ENCODE results near the gene MAP3K14. TPM values are rescaled to one million over a fixed set of nuclear protein-coding genes. Genes with fewer than 3 reads are reported as not detected.

Gene MAP3K14
- total and polyA plus RNA-seq, 11 donors, result 9.0 to 21.9 (median 11.4) TPM

DNA sequence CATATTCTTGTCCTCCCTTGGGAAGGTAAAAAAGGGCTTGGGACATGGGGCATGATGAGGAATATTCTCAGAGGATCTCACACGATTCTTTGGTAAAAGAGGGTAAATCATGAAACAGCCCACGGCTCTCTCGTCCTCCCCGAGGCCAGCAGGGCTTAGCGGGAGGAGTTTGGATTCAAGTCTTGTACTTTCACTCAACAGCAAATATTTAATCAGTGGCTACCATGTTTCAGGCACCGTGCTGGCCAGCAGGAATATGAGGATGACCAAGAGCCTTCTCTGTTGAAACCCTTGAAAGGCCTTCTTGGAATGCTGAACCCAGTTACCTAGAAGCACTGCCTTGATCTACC, 8.8 kb downstream of the MAP3K14 start:
- peaks cover 8 to 100% (median 71%) of the 10 kb centered on the region in 12 donors for H3K4me1 ChIP-seq
- H3K4me3 ChIP-seq, result no peak overlapping the region
- H3K27me3 ChIP-seq, result no peaks in the 10 kb centered on the region
- peaks cover 0 to 24% (median 0%) of the 10 kb centered on the region in 9 donors for H3K36me3 ChIP-seq
- TF ChIP-seq, protein P1, sequence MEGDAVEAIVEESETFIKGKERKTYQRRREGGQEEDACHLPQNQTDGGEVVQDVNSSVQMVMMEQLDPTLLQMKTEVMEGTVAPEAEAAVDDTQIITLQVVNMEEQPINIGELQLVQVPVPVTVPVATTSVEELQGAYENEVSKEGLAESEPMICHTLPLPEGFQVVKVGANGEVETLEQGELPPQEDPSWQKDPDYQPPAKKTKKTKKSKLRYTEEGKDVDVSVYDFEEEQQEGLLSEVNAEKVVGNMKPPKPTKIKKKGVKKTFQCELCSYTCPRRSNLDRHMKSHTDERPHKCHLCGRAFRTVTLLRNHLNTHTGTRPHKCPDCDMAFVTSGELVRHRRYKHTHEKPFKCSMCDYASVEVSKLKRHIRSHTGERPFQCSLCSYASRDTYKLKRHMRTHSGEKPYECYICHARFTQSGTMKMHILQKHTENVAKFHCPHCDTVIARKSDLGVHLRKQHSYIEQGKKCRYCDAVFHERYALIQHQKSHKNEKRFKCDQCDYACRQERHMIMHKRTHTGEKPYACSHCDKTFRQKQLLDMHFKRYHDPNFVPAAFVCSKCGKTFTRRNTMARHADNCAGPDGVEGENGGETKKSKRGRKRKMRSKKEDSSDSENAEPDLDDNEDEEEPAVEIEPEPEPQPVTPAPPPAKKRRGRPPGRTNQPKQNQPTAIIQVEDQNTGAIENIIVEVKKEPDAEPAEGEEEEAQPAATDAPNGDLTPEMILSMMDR (IDR thresholded peaks at IDR 0.05), result no peak
- TF ChIP-seq POLR2A (IDR thresholded peaks at IDR 0.05), result no peak
- H3K27ac ChIP-seq, result peak overlapping the region; percentile 42 to 95 (median 74)
- H3K9me3 ChIP-seq, result no peaks in the 10 kb centered on the region
- WGBS, 4 donors, result 65 to 77% (median 71%) methylated on average over 6 of the region's 6 CpGs
- ATAC-seq, result no peak
- intact Hi-C loops (cut with DNase I), result no loop called here
- no peak for DNase-seq

DNA sequence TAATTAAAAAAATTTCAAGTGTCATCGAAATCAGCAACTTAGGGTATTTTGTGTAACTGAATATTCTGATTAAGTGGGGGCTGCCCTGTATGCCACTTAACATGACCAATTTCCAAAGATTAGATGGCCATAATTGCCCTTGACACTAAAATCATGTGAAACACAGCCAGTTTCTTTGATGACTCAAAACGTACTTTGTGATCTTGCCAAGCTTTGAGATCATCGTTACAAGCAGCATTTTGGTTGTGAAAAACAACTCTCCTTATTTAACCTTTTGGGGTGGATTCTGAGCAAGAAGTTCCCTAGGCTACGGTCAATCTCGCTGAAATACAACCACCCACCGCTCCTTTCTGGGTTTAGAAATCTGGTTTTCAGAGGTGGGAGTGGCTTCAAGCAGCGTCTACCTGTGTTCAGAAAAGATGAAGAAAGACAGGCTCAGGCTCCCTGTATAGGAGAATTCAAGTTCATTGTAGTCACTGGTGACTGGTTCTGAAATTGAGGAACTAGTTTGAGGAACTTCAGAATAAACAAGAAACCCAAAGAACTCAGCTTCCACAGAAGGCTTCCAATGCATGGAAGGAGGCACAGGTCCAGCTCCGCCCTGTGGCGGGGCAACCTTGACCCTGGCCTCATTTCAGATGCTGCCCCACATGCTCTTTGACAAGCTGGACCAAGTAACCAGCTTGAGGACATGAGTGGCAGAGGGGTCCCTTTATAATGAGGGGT, 9.4 kb downstream of the MAP3K14 start:
- ATAC-seq (peak in 3 of 4 donors; percentile 5 to 25 (median 16)), DNase-seq (no peak)
- Histone ChIP-seq H3K27ac (peak overlapping the region; percentile 42 to 95 (median 74)), H3K27me3 (no peaks in the 10 kb centered on the region), H3K4me1 (peaks cover 8 to 100% (median 70%) of the 10 kb centered on the region in 12 donors), H3K9me3 (no peaks in the 10 kb centered on the region), H3K36me3 (peaks cover 0 to 24% (median 0%) of the 10 kb centered on the region in 9 donors), H3K4me3 (no peak overlapping the region)
- TF ChIP-seq, protein P1 (IDR thresholded peaks at IDR 0.05), result no peak
- no peak for TF ChIP-seq POLR2A (IDR thresholded peaks at IDR 0.05)
- WGBS, 4 donors, result 56 to 62% (median 59%) methylated on average over 9 of the region's 9 CpGs
- intact Hi-C loops (cut with DNase I), result no loop called here

DNA sequence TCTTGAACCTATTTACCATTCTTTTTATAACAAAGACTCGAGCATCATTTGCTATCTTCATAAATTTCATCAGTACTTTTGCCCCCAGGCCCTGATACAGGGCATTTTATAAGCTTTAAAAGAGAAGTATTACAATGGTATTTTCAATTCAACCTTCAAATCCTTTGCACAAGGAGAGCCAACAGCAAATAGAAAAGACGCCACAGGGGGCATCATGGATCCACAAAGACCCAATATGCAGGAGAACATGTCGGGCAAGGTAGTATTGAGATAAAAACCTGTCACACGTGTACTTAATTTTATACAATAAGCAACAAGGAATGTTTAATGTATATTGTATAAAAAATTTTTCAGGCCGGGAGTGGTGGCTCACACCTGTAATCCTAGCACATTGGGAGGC, 10.2 kb downstream of the MAP3K14 start:
- intact Hi-C loops (cut with DNase I), result no loop called here
- 63 to 74% (median 71%) methylated on average over 5 of the region's 5 CpGs for WGBS, 4 donors
- Histone ChIP-seq H3K27me3 (no peaks in the 10 kb centered on the region), H3K36me3 (peaks cover 0 to 20% (median 0%) of the 10 kb centered on the region in 9 donors), H3K27ac (peak overlapping the region; percentile 40 to 95 (median 74)), H3K9me3 (no peaks in the 10 kb centered on the region), H3K4me1 (peaks cover 7 to 100% (median 70%) of the 10 kb centered on the region in 12 donors), H3K4me3 (no peak overlapping the region)
- TF ChIP-seq, protein P1 (IDR thresholded peaks at IDR 0.05), result peak in 5 of 12 donors; percentile 5 to 23 (median 17)
- no peak for TF ChIP-seq POLR2A (IDR thresholded peaks at IDR 0.05)
- DNase-seq (no peak), ATAC-seq (no peak)

DNA sequence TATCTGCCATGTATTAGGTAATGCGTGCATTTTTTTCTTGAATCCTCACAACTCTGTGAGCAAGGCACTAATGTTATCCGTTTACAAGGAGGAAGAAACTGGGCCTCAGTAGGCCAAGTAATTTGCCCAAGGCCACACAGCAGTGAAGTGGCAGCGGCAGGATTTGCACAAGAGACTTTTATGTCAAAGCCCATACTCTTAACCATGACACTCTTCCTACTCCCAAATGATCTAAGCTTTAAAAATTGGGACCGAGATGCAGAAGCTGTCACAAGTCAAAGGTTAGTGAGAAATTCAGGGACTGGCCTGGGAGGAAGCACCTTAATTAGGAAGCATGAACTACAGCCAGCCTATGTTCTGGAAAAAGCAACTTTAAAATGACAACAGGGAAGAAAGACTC, 10.7 kb downstream of the MAP3K14 start:
- intact Hi-C loops (cut with DNase I), result no loop called here
- Histone ChIP-seq H3K27ac (peak overlapping the region; percentile 40 to 95 (median 70)), H3K27me3 (no peaks in the 10 kb centered on the region), H3K4me1 (peaks cover 3 to 99% (median 66%) of the 10 kb centered on the region in 12 donors), H3K9me3 (no peaks in the 10 kb centered on the region), H3K4me3 (no peak overlapping the region), H3K36me3 (peaks cover 0 to 20% (median 0%) of the 10 kb centered on the region in 9 donors)
- DNase-seq (no peak), ATAC-seq (no peak)
- WGBS, 4 donors, result 47 to 71% (median 61%) methylated on average over 4 of the region's 4 CpGs
- no peak for TF ChIP-seq POLR2A (IDR thresholded peaks at IDR 0.05)
- TF ChIP-seq, protein P1 (IDR thresholded peaks at IDR 0.05), result no peak
